NOMO-1 (cell line): Measurements from ENCODE around the gene CYBRD1.
A peak's percentile ranks its signal among the peaks of the same experiment; 100 is the strongest.

Experiments used
- DNase-seq, 2 experiments: peaks; one replicate each; lab custom pipeline; 2025; ENCODE audit not compliant: unreplicated experiment in 2 of 2; lab: John Stamatoyannopoulos, UW

The CYBRD1 gene

DNA sequence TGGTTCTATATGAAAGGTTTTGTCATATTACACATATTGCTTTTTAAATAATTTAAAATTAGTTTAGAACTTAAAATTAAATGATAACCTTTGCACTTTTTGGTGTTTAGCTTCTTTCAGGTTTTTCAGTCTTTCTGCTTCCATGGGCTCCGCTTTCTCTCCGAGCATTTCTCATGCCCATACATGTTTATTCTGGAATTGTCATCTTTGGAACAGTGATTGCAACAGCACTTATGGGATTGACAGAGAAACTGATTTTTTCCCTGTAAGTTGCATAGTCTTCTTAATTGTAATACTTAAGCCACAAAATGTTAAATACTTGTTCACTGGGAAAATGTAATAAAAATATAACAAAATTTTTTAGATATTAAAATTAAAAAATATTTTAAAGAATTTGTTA, 31.0 kb downstream of the CYBRD1 start:
- DNase-seq, result no peak

DNA sequence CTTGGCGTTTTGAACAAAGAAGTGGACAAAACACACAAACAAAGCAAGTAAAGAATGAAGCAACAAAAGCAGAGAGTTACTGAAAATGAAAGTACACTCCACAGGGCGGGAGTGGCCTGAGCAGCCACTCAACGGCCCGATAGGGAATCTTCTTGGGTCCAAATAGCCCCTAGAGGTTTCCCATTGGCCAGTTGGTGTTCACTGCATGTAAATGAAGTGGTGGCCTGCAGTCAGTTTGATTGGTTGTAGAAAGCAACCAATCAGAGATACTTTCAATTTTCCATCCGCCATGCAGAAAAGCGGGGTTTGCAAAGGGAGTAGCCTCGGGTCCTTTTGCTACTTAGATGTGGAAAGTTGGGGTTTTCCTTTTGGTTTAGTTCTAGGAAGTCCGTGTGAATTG, 31.6 kb downstream of the CYBRD1 start:
- no peak for DNase-seq

DNA sequence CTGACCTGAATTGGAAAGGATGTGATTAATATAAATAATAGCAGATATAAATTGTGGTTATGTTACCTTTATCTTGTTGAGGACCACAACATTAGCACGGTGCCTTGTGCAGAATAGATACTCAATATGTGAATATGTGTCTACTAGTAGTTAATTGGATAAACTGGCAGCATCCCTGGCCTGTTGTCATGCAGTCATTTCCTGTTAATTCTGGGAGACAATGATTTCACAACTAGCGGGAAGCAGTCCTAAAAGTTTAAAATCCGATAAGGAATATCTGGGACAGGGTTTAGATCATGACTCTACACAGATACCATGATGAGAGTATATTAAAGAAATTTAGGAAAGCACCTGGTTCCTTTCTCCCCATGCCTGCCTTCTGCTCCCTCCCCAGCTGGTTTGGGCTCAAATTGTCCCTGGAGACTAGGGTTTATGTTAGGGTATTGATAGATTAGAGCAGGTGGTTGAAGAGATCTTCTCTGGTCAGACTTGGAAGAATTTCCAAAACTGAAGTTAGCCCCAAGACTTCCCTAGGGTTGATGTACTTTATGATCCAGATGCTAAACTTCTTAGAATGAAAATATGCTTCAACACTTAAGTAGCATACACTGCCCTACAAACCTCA, 32.8 kb downstream of the CYBRD1 start:
- no peak for DNase-seq

DNA sequence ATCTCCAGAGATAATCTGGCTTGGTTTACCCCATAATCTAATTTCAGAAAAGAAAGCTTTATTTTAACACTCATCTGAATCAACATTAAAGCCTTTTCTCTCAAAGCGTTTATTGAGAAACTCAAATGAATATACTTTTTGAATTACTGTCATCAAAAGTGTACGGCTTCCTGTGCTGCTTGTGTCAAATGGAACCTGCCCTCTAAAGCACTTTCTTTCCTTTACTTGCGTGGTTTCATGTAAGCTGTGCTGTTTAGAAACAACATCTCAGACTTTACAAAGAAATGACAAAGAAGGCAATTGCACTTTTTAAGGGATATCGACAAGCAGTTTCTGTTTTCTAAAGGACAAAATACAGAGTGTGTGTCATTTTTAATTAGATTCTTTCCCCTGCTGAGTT, 35.1 kb downstream of the CYBRD1 start:
- no peak for DNase-seq

DNA sequence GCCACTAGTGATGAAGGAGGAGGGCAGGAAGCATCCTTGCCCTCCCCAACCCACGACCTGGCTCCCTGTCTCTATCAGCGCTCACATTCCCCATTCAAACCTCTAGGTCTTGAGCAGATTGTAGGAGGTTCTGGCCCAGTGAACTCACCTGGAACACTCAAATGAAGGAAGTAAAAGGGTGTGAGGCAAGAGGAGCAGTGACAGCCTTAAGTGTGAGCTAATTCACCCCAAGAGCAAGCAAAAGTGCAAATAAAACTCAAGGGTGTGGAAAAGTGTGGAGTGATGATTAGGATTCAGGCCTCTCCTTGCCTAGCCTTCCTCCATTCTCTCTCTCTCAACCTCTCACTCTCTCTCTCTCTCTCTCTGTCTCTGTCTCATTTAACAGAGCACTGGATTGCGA, 41.0 kb downstream of the CYBRD1 start:
- no peak for DNase-seq

DNA sequence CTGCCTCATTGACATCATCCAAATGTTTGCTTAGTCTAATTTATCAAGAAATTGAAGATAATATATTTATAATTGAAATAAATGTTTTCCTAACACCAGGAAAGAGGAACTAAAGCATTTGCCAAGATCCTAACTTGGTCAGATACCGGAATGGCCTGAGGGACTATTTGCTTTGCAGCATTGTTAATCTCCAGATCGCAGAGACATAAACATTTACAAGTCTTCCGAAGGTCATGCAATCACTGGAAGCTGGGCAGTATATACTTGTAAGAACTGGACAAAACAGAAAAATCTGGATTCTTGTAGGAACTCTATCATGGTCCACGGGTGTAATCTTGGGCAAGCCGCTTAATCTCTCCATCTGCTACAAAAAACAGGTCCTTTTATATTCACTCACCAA, 42.2 kb downstream of the CYBRD1 start:
- DNase-seq, result no peak

DNA sequence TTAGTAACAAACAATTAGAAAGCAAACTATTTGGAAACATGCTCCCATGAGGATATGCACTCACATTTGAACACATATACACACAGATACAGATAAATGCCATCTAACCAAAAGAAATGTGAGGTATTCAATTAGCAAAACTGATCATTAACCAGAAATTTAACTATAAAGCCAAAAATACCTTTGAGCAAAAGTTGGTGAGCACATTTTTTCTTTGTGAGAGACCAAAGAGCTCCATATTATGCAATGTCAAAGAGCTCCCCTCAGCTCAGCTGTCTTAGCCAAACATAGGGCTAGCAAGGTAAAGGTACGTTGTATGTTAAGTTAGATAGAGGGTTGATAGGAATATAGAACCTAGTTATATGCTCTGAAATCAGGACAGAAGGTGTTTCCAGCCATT, 43.8 kb downstream of the CYBRD1 start:
- DNase-seq, result no peak

DNA sequence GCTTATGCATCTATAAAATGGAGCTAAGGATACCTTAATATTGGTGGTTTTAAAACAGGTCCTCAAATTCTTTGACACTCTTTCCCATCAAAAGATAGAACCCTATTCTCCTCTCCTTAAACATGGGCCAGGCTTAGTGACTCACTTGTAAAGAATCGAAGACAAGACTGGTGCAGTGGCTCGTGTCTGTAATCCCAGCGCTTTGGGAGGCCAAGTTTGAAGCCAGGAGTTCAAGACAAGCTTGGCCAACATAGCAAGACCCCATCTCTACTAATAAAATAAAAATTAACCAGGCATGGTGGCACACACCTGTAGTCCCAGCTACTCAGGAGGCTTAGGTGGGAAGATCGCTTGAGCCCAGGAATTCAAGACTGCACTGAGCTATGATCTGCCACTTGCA, 44.5 kb downstream of the CYBRD1 start:
- DNase-seq, result no peak

DNA sequence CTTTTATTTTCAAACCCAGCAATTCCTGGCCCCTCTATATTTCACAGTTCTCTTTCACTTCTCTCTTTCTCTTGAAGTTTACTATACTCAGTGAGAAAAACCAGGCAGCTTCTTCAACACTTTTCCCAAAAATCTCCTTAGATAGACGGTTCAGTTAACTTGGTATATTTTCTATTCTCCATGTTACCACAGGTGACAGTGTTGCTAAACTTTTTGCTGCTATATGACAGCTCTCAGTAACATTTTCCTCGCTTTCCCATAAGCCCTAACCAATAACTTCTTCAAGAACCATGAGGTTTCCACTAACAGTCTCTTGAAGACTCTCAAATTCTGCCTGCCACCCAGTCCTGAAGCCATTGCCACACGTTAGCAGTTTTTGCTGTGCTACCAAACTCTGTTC, 45.8 kb downstream of the CYBRD1 start:
- DNase-seq, result peak in 1 of 2 experiments; percentile 22

DNA sequence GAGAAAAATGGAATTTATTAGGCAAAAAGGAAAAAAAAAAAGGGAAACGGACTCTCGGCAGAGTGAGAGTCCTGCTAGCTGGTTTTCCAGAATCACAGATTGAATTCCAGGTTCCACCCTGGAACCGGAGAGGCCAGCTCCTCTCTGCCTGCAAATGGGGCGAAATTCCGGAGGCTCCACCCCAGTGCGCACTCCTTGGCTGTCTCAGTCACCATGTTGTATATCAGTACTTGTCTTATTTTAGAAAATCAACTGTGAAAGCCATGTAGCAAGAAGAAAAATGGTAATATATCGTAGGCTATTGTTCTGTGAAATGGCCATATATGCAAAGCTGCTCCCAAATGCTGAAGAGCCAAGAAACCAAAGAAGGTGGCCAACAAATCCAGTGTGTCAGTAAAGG, 49.4 kb downstream of the CYBRD1 start:
- no peak for DNase-seq

DNA sequence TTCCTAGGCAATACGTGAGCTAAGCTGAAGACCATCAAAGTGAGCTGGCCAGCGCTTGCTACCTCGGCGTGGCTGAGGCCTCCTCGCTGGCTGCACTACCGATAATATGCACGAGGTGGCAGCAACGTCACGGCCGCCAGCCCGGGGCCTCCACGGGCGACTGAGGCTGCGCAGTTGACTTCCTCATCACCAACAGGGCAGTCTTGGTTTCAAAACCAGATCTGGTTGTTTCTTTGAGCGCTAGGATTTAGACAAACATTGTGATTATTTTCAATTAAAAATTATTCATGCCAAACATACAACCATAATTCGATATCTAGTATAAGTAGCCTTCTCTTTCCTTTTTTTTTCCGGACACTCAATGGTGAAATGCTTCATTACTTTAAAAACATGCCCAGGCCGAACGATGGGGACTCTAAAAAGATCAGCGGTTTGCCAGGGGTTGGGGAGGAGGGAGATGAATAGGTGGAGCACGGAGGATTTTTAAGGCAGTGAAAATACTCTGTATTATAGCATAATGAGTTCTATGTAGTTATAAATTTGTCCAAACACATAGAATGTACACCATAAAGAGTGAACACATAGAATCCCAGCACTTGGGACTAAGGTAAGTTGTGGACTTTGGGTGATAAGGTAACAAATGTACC, 52.0 kb downstream of the CYBRD1 start:
- DNase-seq, result peak; percentile 53 to 58

DNA sequence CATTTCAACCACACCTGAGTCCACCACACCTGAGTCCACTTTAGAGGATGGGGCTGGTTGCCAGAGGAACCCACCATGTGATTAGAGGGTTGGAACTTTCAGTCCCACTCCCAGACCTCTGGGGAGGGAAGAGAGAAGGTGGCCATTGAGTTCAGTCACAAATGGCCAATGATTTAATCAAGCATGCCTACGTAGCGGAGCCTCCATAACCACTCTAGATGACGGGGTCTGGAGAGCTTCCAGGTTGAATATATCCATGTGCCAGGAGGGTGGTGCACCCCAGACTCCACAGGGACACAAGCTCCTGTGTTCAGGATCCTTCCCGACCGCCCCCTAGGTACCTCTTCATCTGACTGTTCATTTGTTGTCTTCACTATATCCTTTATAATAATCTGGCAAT, 53.3 kb downstream of the CYBRD1 start:
- DNase-seq, result no peak

DNA sequence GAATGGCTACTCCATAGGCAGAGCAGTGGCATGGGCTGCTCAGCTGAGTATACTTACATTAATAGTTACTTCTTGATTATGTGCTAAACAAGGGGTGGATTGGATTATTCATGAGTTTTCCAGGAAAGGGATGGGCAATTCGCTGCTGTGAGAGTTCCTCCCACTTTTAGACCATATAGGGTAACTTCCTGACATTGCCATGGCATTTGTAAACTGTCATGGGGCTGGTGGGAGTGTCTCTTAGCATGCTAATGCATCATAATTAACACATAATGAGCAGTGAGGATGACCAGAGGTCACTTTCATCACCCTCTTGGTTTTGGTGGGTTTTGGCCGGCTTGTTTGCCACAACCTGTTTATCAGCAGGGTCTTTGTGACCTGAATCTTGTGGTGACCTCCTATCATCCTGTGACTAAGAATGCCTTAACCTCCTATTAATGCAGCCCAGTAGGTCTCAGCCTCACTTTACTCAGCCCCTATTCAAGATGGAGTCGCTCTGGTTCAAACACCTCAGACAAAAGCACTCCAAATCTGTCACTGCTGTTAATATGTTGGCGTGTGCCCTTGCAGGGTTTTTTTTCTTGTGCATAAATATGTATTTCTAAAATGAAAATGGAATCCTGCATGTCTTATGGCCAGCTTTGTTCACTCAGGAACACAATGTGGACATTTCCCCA, 56.0 kb downstream of the CYBRD1 start:
- DNase-seq, result no peak

DNA sequence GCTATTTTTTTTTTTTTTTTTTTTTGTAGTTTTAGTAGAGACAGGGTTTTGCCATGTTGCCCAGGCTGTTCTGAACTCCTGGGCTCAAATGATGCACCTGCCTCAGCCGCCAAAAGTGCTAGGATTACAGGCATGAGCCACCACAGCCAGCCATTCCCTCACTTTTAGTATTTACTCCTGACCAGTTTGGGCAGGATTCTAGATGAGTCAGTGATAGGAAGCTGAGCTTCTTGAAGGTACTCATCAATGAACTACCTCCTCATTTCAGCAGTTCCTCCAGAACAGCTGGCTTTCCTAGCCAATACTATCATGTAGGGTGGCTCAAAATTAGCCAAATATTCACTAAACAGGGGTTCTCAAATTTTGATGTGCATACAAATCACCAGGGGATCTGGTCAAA, 57.2 kb downstream of the CYBRD1 start:
- no peak for DNase-seq

DNA sequence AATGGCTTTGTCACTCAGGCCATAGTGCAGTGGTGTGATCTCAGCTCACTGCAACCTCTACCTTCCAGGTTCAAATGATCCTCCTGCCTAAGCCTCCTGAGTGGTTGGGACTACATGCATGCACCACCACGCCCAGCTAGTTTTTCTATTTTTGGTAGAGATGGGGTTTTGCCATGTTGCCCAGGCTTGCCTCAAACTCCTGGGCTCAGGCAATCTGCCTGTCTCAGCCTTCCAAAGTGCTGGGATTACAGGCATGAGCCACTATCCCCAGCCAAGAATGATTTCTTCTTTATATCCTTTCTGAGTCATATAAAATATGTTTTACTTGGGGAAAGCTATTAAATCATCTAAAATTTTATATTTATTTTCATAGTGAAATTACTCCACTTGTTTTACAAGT, 61.3 kb downstream of the CYBRD1 start:
- DNase-seq, result no peak

DNA sequence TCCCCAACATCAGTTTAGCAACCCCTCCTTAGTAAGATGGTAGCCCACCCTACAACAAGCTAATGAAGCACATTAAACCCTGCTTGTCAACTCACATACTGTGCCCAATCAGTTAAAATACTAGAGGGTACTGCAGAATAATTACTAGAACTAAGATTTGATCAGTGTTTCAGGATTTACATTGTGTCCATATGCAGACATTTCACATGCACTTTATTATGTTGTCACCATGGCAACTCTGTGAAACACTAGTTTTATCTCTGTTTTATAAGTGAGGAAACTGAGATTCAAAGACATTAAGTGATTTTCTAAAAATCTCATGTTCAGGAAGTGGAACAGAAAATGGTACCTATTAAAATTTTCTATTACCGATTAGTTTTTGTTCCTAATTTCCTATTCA, 61.7 kb downstream of the CYBRD1 start:
- no peak for DNase-seq

DNA sequence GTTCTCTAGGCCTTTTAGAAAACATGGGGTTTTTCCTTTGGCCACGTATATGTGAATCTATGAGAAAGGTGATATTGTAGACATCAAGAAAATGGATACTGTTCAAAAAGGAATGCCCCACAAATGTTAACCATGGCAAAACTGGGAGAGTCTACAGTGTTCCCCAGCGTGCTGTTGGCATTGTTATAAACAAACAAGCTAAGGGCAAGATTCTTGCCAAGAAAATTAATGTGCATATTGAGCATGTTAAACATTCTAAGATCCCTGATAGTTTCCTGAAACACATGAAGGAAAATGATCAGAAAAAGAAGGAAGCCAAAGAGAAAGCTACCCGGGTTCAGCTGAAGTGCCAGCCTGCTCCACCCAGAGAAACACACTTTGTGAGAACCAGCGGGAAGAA, 64.9 kb downstream of the CYBRD1 start:
- DNase-seq, result no peak

DNA sequence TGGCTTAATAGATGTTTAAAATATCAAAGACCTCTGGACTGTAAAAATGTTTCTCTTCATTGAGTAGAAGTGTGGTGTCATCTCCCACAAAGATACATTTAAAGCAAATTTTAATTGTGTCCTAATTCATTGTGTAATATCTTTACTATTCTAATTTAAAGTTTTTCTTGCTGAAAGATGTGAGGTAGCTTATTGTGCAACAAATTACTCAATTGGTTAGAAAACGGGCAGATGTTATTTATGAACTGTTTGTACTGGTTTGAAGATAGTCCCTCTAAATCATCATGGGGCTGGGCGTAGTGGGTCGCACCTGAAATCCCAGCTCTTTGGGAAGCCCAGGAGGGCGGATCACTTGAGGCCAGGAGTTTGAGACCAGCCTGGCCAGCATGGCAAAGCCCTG, 65.3 kb downstream of the CYBRD1 start:
- DNase-seq, result peak; percentile 22 to 65

DNA sequence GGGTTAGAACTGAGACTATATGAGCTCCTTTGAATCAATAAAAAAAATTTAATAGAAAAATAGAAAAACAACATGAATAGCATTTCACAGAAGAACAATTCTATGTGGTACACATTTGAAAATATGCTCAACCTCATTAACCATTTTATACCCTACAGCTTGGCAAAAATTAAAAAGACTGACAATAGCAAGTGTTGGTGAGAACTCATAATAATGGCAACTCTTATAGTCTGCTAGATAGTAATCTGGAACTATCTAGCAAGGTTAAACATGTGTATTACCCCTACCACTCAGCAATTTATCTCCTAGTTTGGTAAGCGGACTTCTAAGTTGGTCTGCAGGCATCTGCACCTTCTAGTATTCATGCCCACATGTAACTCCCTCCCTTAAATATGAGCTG, 67.8 kb downstream of the CYBRD1 start:
- no peak for DNase-seq

DNA sequence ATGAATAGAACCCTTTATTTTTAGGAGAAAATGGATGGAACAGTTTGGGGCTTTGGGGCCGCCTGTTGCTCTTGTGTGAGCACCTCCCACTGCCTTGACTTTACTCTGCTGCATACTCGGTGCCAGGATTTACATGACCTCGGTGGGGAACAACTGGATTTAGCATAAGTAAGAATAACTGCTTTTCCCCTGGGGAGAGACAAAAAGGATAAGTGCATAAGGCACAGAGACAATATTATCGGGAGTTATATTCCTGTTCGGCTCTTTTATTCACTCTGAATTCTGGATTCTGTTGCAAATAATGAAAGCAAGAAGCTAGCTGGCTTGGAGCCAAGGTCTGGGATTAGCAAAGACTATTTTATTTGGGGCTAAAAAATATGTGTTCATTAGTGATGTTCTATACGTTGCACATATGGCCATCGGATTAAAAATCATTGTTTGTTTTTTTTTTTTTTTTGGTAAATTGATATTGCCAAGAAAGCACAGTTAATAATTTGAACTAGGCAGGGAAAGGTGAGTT, 69.8 kb downstream of the CYBRD1 start:
- no peak for DNase-seq

DNA sequence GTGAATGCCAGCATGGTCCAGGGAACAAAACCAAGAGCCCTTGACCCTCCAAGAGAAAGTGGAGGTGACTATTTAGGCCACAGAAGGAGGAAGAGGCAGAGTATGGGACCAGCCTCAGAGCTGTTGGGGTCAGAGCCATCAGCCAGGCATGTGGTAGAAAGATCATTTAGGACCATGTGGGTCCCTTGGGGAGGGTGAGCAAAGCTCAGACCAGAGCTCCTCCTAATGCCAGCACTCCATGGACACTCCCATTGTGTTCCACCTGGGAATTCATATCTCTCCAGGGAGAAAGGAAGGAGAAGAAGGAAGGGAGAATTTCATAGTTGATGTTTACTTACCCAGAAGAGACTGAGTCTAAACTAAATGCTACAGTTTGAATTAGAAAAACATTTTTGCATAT, 73.2 kb downstream of the CYBRD1 start:
- no peak for DNase-seq

DNA sequence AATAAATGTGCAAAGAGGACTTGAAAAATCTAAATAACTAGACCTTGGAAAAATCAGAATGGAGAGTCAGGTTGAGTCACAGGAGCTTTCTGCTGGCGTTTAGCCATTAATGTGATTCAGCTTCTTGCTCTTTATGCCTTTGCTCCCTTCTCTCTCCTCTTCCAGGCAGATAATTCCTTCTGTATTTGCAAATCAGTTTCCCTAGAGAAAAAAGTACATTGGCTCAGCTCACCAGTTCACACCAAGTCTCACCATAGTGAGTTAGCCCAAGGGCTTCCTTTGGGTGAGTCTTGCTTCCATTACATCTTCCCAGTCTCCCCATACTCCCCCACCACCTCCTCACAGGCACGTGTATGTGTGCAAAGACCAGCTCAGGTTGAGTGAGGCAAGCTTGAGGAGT, 73.6 kb downstream of the CYBRD1 start:
- DNase-seq, result no peak
